GM19238 (cell line): ENCODE data around the gene PPP2R2B.
"Not testable (repeated sequence)": the region's sequence is repeated elsewhere in the genome, so short reads cannot be mapped to it uniquely, and the experiment has no call there.

ENCODE experiments used
- DNase-seq: peaks from one replicate; pipeline ENCODE4 v3.0.0; 2011; ENCODE audit warnings: low spot score; ENCODE audit not compliant: insufficient read length

PPP2R2B gene

GRCh38 chr5:146748533-146748932 is 130.0 kb downstream of the PPP2R2B start:
- DNase-seq, result no peak

GRCh38 chr5:146745931-146746577 is 132.5 kb downstream of the PPP2R2B start:
- DNase-seq, result no peak

- DNase-seq, result no peak
These were observed 134.3 kb downstream of the PPP2R2B start for GRCh38 chr5:146744068-146744745.

GRCh38 chr5:146734936-146735577 is 143.5 kb downstream of the PPP2R2B start:
- no peak for DNase-seq

GRCh38 chr5:146732962-146733361 is 145.6 kb downstream of the PPP2R2B start:
- no peak for DNase-seq

GRCh38 chr5:146731909-146732659 is 146.5 kb downstream of the PPP2R2B start:
- no peak for DNase-seq

GRCh38 chr5:146728746-146729145 is 149.8 kb downstream of the PPP2R2B start:
- not testable (repeated sequence) for DNase-seq

- no peak for DNase-seq
These were observed 151.7 kb downstream of the PPP2R2B start for GRCh38 chr5:146726891-146727290.

- no peak for DNase-seq
These were observed 152.5 kb downstream of the PPP2R2B start for GRCh38 chr5:146726020-146726419.

GRCh38 chr5:146725025-146725424 is 153.5 kb downstream of the PPP2R2B start:
- no peak for DNase-seq

GRCh38 chr5:146722361-146722779 is 156.2 kb downstream of the PPP2R2B start:
- DNase-seq, result no peak

- DNase-seq, result no peak
These were observed 157.3 kb downstream of the PPP2R2B start for GRCh38 chr5:146721073-146721815.

- DNase-seq, result no peak
These were observed 158.4 kb downstream of the PPP2R2B start for GRCh38 chr5:146720107-146720506.

GRCh38 chr5:146719179-146719578 is 159.4 kb downstream of the PPP2R2B start:
- no peak for DNase-seq

- no peak for DNase-seq
These were observed 159.9 kb downstream of the PPP2R2B start for GRCh38 chr5:146718609-146719008.

GRCh38 chr5:146717951-146718350 is 160.6 kb downstream of the PPP2R2B start:
- no peak for DNase-seq

GRCh38 chr5:146716636-146717035 is 161.9 kb downstream of the PPP2R2B start:
- DNase-seq, result no peak

- no peak for DNase-seq
These were observed 168.2 kb downstream of the PPP2R2B start for GRCh38 chr5:146710348-146710747.

GRCh38 chr5:146707316-146707715 is 171.2 kb downstream of the PPP2R2B start:
- no peak for DNase-seq

- DNase-seq, result no peak
These were observed 172.1 kb downstream of the PPP2R2B start for GRCh38 chr5:146706321-146706972.
